ENCODE results near the gene CPD. TPM values are rescaled to one million over a fixed set of nuclear protein-coding genes. Genes with fewer than 3 reads are reported as not detected.

CPD gene
- total and polyA plus RNA-seq, 2 of the 13 experiments (the other 11 are each of a cell fraction or from before 2014, with no cell fraction given), result 46.1 to 72.3 TPM

DNA sequence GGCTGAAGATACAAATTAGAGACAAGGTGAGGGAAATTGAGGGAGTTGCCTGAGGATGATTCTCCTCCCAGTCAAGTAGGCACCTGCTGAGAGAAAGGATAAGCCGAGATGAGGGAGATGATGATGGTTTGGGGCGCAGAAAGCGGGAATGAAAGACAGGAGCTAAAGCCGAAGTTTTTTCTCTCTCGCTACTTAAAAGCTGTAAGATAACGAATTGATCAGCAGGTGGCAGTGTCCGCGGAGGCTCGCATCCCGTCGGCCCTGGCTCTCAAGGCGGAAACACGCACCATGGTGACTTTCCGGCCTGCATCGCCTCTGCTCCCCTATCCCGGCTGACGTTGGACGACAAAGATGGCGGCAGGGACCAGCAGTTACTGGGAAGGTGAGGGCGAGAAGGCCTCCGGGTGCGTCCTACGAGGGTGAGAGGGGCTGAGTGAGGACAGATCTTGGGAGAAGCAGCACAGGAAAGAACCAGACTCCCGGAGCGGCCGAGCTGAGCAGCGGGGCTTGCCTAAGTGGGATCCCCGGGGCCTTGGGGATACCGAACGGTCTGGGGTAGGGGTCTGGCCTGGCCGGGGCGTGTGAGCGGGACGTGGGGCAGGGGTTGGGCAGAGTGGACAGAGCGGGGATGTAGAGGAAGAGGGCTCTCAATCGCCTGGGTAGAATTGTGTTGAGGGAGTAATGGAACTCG lies 98.5 kb downstream of the CPD start, which contains the start of gene GOSR1 (continued):
- no peak for TF ChIP-seq STAT6 (CRISPR knock-in tag; IDR thresholded peaks at IDR 0.05; ENCODE audit: borderline replicate concordance)
- no peak for TF ChIP-seq SCMH1 (CRISPR knock-in tag; IDR thresholded peaks at IDR 0.05; ENCODE audit: borderline replicate concordance)
- 0 out of 2 replicates have a peak, but pooled peaks have one; percentile 55 for TF ChIP-seq ATRX (CRISPR knock-in tag; IDR thresholded peaks at IDR 0.05; ENCODE audit: borderline replicate concordance)
- no peak for TF ChIP-seq PAWR (CRISPR knock-in tag; IDR thresholded peaks at IDR 0.05; ENCODE audit: borderline replicate concordance)
- 0 out of 2 replicates have a peak, but pooled peaks have one; percentile 31 for TF ChIP-seq ZSCAN25 (CRISPR knock-in tag; IDR thresholded peaks at IDR 0.05)
- peak; percentile 56; the same call in 1 of the 2 replicates for TF ChIP-seq ELF4 (CRISPR knock-in tag; IDR thresholded peaks at IDR 0.05; ENCODE audit: borderline replicate concordance)
- no peak for TF ChIP-seq NFIB (CRISPR knock-in tag; IDR thresholded peaks at IDR 0.05; ENCODE audit: borderline replicate concordance)
- TF ChIP-seq MED13 (CRISPR knock-in tag; IDR thresholded peaks at IDR 0.05), result peak; percentile 64; the same call in 1 of the 2 replicates
- no peak for TF ChIP-seq PAX8 (CRISPR knock-in tag; IDR thresholded peaks at IDR 0.05; ENCODE audit: borderline replicate concordance)
- TF ChIP-seq GPBP1L1 (CRISPR knock-in tag; IDR thresholded peaks at IDR 0.05), result no peak
- TF ChIP-seq, protein P1, sequence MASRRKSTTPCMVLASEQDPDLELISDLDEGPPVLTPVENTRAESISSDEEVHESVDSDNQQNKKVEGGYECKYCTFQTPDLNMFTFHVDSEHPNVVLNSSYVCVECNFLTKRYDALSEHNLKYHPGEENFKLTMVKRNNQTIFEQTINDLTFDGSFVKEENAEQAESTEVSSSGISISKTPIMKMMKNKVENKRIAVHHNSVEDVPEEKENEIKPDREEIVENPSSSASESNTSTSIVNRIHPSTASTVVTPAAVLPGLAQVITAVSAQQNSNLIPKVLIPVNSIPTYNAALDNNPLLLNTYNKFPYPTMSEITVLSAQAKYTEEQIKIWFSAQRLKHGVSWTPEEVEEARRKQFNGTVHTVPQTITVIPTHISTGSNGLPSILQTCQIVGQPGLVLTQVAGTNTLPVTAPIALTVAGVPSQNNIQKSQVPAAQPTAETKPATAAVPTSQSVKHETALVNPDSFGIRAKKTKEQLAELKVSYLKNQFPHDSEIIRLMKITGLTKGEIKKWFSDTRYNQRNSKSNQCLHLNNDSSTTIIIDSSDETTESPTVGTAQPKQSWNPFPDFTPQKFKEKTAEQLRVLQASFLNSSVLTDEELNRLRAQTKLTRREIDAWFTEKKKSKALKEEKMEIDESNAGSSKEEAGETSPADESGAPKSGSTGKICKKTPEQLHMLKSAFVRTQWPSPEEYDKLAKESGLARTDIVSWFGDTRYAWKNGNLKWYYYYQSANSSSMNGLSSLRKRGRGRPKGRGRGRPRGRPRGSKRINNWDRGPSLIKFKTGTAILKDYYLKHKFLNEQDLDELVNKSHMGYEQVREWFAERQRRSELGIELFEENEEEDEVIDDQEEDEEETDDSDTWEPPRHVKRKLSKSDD (CRISPR knock-in tag; IDR thresholded peaks at IDR 0.05; ENCODE audit: low read depth), result peak; percentile 84; the same call in 1 of the 2 replicates
- TF ChIP-seq TFDP2 (CRISPR knock-in tag; IDR thresholded peaks at IDR 0.05), result peak; percentile 56
- TF ChIP-seq, protein P2, sequence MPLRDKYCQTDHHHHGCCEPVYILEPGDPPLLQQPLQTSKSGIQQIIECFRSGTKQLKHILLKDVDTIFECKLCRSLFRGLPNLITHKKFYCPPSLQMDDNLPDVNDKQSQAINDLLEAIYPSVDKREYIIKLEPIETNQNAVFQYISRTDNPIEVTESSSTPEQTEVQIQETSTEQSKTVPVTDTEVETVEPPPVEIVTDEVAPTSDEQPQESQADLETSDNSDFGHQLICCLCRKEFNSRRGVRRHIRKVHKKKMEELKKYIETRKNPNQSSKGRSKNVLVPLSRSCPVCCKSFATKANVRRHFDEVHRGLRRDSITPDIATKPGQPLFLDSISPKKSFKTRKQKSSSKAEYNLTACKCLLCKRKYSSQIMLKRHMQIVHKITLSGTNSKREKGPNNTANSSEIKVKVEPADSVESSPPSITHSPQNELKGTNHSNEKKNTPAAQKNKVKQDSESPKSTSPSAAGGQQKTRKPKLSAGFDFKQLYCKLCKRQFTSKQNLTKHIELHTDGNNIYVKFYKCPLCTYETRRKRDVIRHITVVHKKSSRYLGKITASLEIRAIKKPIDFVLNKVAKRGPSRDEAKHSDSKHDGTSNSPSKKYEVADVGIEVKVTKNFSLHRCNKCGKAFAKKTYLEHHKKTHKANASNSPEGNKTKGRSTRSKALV (CRISPR knock-in tag; IDR thresholded peaks at IDR 0.05), result peak; percentile 58; the same call in 1 of the 2 replicates
- TF ChIP-seq, protein P3, sequence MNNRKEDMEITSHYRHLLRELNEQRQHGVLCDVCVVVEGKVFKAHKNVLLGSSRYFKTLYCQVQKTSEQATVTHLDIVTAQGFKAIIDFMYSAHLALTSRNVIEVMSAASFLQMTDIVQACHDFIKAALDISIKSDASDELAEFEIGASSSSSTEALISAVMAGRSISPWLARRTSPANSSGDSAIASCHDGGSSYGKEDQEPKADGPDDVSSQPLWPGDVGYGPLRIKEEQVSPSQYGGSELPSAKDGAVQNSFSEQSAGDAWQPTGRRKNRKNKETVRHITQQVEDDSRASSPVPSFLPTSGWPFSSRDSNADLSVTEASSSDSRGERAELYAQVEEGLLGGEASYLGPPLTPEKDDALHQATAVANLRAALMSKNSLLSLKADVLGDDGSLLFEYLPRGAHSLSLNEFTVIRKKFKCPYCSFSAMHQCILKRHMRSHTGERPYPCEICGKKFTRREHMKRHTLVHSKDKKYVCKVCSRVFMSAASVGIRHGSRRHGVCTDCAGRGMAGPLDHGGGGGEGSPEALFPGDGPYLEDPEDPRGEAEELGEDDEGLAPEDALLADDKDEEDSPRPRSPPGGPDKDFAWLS (CRISPR knock-in tag; IDR thresholded peaks at IDR 0.05; ENCODE audit: borderline replicate concordance), result no peak
- TF ChIP-seq TMF1 (CRISPR knock-in tag; IDR thresholded peaks at IDR 0.05; ENCODE audit: low read depth), result 0 out of 2 replicates have a peak, but pooled peaks have one; percentile 53
- TF ChIP-seq PAF1 (CRISPR knock-in tag; IDR thresholded peaks at IDR 0.05), result no peak
